Osteocyte (in vitro differentiated cells): ENCODE measurements around the gene PFKM. TPM values are rescaled to one million over a fixed set of nuclear protein-coding genes. Genes with fewer than 3 reads are reported as not detected.

Experiments used
- DNase-seq: peaks from one replicate; pipeline ENCODE4 v3.0.0; 2021; ENCODE audit warnings: mixed read lengths; ENCODE audit not compliant: unreplicated experiment; ENCODE audit errors: extremely low spot score
- H3K27ac Mint-ChIP-seq: one replicate; pipeline ENCODE4 v1.8.0; 2021; ENCODE audit warnings: mild to moderate bottlenecking, mixed read lengths; ENCODE audit not compliant: unreplicated experiment
- H3K27me3 Mint-ChIP-seq: one replicate; pipeline ENCODE4 v1.8.0; 2021; ENCODE audit warnings: mixed read lengths; ENCODE audit not compliant: unreplicated experiment
- H3K36me3 Mint-ChIP-seq: one replicate; pipeline ENCODE4 v1.8.0; 2021; ENCODE audit warnings: mixed read lengths; ENCODE audit not compliant: unreplicated experiment
- H3K4me1 Mint-ChIP-seq: one replicate; pipeline ENCODE4 v1.8.0; 2021; ENCODE audit warnings: mixed read lengths; ENCODE audit not compliant: unreplicated experiment
- H3K4me3 Mint-ChIP-seq: one replicate; pipeline ENCODE4 v1.8.0; 2021; ENCODE audit warnings: mild to moderate bottlenecking, moderate library complexity, mixed read lengths; ENCODE audit not compliant: unreplicated experiment
- H3K9me3 Mint-ChIP-seq: one replicate; pipeline ENCODE4 v1.8.0; 2021; ENCODE audit warnings: mixed read lengths; ENCODE audit not compliant: unreplicated experiment
- CTCF ChIP-seq: fragments of 200-600 bp; sonication (generic); IDR thresholded peaks from 2 replicates; pipeline ENCODE4 v1.5.0; 2021; ENCODE audit warnings: antibody characterized with exemption, mild to moderate bottlenecking, moderate library complexity
- total RNA-seq: library from RNA; stranded (reverse); gene quantifications from 2 replicates; pipeline ENCODE4 v1.2.1, GENCODE V29; 2021

Gene PFKM
- total RNA-seq, 1 donor from 2014 or later = 78.0 TPM

GRCh38 chr12:48169011-48169410, 49.8 kb downstream of the PFKM start:
- Mint-ChIP-seq H3K4me3 (no peak overlapping the region), H3K27me3 (peaks cover 29% of the 10 kb centered on the region), H3K4me1 (no peaks in the 10 kb centered on the region), H3K27ac (no peak overlapping the region), H3K36me3 (no peaks in the 10 kb centered on the region), H3K9me3 (no peaks in the 10 kb centered on the region)
- no peak for DNase-seq
- TF ChIP-seq CTCF = no peak

GRCh38 chr12:48175613-48176416, 56.7 kb downstream of the PFKM start:
- H3K36me3 Mint-ChIP-seq = no peaks in the 10 kb centered on the region
- no peak overlapping the region for H3K27ac Mint-ChIP-seq
- DNase-seq = no peak
- H3K4me3 Mint-ChIP-seq = no peak overlapping the region
- H3K4me1 Mint-ChIP-seq = peaks cover 9% of the 10 kb centered on the region
- H3K27me3 Mint-ChIP-seq = peaks cover 52% of the 10 kb centered on the region
- H3K9me3 Mint-ChIP-seq = no peaks in the 10 kb centered on the region
- TF ChIP-seq CTCF = no peak

DNA sequence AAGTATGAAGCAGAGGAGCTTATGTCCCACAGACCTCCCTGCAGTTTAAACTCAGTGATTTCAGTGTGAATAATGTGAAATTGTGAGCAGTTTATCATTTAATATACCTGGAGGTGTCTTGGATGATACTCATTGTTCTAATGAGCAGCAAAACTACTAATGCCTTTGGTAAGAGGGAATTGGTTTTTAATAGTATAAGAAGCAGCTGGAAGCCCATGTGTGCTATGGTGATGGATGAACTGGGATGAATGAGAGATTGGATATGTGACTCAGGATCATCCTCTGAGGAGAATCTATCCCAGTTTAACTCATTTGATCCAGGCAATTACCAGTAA, 57.2 kb downstream of the PFKM start:
- H3K27me3 Mint-ChIP-seq = peaks cover 58% of the 10 kb centered on the region
- DNase-seq = no peak

DNA sequence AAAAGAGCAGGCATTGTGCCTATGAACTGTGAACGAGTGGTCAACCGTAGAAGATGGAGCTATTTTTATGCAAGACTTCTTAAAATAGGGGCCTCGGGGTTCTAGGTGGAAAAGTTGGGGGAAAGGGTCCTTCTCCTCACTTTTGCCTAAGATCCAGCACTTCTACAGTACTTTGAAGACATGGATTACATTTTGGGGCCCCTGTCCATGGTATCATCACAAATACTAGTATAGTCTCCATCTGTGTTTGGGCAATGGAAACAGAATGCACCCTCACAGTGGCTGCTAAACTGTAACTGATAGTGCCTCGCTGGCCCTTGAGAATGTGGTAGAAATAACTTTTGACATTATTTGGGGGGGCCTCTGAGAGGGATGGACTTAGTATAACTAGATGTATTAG, 58.8 kb downstream of the PFKM start:
- no peaks in the 10 kb centered on the region for H3K9me3 Mint-ChIP-seq
- no peak for TF ChIP-seq CTCF
- no peaks in the 10 kb centered on the region for H3K36me3 Mint-ChIP-seq
- H3K27me3 Mint-ChIP-seq = peaks cover 62% of the 10 kb centered on the region
- peaks cover 16% of the 10 kb centered on the region for H3K4me1 Mint-ChIP-seq
- H3K27ac Mint-ChIP-seq = no peak overlapping the region
- no peak overlapping the region for H3K4me3 Mint-ChIP-seq
- DNase-seq = no peak

More for the DNA sequence above, 57.2 kb downstream of the PFKM start:
- no peaks in the 10 kb centered on the region for H3K9me3 Mint-ChIP-seq
- H3K4me1 Mint-ChIP-seq = peaks cover 9% of the 10 kb centered on the region
- H3K36me3 Mint-ChIP-seq = no peaks in the 10 kb centered on the region
- TF ChIP-seq CTCF = no peak
- no peak overlapping the region for H3K27ac Mint-ChIP-seq
- H3K4me3 Mint-ChIP-seq = no peak overlapping the region

DNA sequence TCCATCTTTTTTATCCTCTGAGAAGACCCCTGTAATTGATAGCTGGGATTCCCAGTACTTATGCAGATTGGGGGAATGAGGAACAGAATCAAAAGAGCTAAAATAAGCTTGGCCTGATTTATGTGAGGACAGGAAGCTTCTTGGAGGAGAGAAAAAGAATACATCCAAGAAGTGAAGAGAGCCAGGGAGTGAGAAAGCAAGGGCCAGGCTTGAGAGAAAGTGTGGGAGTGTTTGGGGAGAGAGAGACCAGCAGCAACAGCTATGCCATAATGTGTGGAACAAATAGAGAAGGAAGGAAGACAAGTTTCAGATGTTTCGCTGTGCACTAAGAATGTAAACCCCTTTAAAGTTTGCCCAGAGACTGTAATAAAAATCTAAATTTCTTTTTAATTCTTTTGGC, 60.3 kb downstream of the PFKM start:
- peaks cover 20% of the 10 kb centered on the region for H3K4me1 Mint-ChIP-seq
- H3K36me3 Mint-ChIP-seq = no peaks in the 10 kb centered on the region
- H3K27ac Mint-ChIP-seq = no peak overlapping the region
- no peak for TF ChIP-seq CTCF
- no peak overlapping the region for H3K4me3 Mint-ChIP-seq
- no peaks in the 10 kb centered on the region for H3K9me3 Mint-ChIP-seq
- H3K27me3 Mint-ChIP-seq = peaks cover 64% of the 10 kb centered on the region
- no peak for DNase-seq
